HG03025 (cell line): ENCODE measurements around the gene PLIN5.
"Not testable (repeated sequence)": the region's sequence is repeated elsewhere in the genome, so short reads cannot be mapped to it uniquely, and the experiment has no call there.

Experiments
- ATAC-seq: cut with Tn5 transposase; IDR thresholded peaks from one replicate; pipeline ENCODE4 v1.9.1; 2021; ENCODE audit warnings: mild to moderate bottlenecking, moderate library complexity; ENCODE audit not compliant: unreplicated experiment, low FRiP score

The PLIN5 gene

DNA sequence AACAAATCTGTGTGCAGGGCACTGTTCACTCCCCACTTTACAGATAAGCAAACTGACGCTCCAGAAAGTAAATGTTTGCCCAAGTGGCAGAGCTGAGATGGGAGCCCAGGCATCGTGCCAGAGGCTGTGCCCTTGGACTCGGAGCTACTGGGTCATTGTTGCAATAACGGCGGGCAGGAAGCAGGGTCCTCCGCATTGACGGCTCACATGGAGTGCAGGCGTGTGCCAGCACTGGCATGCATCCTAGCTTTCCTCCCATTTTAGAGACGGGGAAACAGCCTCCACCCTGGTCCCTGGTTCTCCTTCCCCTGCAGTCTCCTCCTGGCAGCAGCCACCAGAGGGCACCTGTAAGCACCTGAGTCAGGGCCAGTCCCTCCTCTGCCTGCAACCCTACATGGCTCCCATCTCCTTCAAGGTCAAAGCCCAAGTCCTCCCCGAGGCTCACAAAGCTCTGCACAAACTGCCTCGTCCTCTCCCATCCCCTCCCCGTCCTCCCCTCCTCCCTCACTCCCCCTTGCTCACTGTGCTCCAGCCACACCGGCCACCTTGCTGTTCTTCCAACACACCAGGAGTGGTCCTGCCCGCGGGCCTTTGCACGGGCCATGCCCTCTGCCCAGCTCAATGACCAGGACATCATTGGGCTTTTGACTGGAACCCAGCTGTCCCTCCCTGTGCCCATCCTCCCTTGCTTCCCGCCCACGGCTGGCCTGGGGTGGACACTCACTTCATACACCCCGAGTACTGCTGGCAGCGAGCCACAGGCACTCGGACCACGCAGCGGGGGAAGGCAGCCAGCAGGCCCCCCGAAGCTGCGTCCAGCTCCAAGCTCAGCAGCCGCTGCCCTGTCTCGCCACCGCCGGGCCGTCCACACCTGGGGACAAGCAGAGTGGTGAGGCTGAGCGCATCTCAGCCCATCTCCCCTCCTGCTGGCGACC lies 12.5 kb upstream of the PLIN5 start:
- ATAC-seq, result no peak

DNA sequence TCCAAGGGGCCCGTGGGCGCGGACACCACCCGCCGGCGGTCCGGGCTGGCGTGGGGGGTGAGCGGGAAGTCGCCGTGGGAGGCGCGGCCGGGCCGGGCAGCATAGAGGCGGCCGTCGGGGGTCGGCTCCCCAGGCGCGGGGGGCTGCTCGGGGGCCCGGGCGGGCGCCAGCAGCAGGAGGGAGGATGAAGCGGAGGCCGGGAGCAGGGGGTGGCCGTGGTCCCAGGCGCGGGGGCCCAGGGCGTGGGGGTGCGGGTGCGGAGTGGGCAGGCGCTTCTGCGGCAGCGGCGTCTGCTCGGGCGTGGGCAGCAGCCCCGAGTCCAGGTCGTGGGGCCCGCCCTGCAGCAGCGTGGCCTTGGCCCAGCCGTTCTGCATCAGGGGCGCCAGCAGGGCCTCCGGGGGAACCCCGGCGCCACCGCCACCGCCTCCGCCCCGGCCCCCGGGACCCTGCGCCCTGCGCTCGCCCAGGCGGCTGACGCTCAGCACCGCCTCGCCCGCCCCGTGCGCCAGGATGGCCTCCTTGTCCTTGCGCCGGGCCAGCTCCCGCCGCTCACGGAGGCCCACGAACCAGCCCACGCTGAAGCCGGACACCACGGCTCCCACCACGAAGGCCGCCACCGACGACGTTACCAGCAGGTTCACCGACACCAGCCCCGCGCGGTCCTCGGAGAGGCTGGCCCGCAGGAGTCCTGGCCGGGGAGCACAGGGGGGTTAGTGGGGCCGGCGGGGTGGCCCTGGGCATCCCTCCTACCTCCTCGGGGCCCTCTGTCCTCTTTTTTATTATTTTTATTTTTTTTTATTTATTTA lies 9.0 kb upstream of the PLIN5 start:
- no peak for ATAC-seq

GRCh38 chr19:4542896-4543841 lies 8.1 kb upstream of the PLIN5 start:
- ATAC-seq, result no peak

DNA sequence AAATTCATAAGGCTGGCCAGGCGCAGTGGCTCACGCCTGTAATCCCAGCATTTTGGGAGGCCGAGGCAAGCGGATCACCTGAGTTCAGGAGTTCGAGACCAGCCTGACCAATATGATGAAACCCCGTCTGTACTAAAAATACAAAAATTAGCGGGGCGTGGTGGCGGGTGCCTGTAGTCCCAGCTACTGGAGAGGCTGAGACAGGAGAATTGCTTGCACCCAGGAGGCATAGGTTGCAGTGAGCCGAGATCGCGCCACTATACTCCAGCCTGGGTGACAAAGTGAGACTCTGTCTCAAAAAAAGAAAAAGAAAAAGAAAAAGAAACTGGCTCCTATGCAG lies 6.8 kb upstream of the PLIN5 start:
- not testable (repeated sequence) for ATAC-seq

DNA sequence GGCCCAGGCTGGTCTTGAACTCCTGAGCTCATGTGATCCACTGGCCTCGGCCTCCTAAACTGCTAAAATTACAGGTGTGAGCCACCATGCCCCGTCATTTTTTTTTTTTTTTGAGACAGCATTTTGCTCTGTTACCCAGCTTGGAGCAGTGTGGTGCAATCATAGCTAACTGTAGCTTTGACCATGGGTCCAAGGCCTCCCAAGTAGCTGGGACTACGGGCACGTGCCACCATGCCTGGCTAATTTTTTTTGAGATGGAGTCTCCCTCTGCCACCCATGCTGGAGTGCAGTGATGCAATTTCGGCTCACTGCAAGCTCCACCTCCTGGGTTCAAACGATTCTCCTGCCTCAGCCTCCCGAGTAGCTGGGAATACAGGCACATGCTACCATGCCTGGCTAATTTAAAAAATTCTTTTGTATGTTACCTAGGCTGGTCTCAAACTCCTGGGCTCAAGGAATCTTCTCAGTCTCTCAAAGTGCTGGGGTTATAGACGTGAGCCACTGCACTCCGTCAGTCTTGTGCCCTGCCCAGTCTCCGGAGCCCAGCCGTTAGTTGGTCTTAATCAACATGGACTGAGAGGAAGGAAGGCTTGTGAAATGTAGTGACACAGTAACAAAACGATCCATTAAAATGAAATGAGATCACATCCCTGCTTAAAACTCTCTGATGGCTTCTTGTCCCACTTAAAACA lies 6.2 kb upstream of the PLIN5 start:
- no peak for ATAC-seq

DNA sequence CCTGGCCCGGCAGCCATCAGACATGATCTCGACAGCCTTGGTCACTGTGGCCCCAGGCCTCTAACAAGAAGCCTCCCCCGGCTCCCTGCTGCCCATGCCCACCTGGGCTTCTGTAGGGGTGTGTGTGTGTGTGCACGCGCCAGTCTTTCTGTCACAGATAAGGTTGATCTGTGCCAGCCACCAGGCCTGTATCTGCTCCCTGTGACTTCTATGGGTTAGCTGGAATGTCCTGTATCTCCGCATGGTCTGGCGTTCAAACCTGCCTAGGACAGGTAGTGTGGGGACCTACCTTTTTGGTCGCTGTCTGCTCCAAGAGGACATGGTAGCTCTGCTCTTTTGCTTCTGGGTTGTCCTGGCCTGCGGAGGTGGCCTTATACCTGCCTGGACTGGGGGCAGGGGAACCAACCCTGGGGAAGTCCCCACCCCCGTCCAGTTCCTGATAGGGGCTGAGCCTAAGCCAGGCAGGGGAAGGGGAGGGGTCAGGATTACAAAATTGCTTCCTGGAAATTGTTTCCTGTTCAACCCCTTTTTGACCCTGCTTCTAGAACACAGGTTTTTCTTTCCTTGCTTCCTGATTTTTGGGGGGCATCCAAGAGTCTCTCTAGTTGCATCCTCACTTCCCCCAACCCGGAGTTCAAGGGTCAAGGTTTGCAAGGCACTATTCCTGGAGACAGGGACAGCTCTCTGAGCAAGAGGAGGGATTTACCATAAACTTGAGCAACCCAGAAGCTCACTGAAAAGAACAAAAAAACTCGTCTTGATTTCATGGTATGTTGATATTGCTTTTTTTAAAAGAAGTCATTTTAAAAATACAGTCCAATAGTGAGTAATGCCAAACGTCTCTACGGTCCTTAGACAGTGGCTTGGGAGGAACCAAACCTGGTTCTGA lies 4.9 kb upstream of the PLIN5 start, which contains the start of gene LRG1:
TSS of gene LRG1 (minus strand) at position 344 of the 889 bp plus-strand sequence. CDS start at position 321, 23 bp downstream.
- no peak for ATAC-seq

DNA sequence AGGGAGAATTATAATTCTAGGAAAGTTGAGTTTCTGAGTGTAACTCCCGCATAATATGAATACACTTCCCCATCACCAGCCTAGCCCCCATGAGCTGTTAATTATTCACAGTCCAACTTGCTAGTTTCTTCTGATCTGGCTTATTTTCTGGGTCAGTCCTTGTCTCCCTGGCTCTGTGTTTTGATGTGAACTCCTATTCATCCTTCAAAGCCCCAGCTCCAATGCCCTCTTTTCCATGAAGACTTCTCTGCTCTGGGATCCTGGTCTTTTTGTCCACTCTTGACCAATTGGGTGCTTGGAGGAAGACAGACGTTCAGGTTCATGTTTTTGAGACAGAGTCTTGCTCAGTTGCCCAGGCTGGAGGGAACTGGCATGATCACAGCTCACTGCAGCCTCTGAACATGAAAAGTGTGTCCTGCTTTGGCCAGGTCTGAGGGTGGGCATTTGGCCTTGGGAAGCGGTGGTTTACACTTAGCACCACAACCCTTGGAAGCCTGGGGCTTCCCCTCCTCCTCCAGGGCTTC lies 4.2 kb upstream of the PLIN5 start:
- no peak for ATAC-seq

DNA sequence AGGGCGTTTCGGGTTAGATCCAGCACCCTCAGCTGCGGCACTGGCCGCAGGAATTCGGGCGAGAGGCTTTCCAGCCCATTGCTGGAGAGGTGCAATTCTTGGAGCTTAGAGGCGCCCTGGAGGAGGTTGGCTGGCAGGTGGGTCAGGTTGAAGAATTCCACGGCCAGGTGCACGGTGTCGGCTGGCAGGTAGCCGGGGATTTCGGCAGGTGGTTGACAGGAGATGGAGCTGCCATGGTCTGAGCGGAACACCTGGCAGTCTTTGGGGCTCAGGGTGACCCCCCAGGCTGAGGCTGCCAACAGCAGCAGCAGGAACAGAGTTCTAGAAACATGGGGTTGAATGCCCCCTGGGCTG lies 3.6 kb upstream of the PLIN5 start:
- no peak for ATAC-seq

GRCh38 chr19:4537953-4538600 lies 3.1 kb upstream of the PLIN5 start:
- ATAC-seq, result no peak

DNA sequence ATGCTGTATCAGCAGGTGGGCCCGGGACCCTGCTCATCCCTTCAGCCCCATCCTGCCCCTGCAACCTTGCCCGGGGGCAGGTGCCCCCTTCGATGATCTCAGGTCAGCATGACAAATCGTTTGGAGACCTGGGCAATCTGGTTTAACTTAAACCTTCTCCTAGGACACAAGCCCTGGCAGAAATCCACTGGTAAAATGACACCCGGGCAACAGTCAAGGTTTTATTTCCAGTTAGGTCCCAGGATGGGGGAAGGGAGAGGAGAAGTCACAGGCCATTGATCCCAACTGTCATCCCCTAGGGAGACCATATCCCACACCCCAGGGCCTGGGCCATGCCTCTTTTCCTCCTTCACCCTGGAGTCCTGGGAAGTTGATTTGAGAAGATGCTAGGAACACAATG lies 1.8 kb upstream of the PLIN5 start:
- ATAC-seq, result no peak

DNA sequence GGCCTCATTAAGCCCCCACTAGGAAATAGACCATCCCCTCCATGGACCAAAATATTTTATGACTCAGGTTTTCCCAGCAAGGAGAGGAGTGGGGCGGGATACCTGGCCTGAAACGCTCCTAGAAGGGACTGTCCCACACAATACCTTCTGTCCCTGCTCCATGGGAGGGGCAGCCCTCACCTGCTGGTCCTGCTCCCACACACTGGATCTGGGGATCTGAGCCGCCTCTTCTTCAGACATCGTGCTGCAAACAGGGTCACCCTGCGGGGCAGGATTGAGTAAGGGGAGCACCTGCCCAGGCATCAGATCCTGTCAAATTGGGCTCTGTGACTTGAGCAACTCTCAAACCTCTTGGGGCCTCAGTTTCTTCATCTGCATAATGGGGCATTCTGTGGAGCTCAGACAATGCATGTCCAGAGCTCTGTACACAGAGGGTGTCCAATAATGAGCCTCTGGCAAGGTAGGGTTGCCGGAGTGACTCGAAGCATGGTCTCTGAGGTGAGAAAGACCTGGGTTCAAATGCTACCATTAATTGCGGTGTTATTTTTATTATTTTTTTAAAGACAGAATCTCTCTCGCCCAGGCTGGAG lies 1.1 kb downstream of the PLIN5 start:
- ATAC-seq, result no peak

DNA sequence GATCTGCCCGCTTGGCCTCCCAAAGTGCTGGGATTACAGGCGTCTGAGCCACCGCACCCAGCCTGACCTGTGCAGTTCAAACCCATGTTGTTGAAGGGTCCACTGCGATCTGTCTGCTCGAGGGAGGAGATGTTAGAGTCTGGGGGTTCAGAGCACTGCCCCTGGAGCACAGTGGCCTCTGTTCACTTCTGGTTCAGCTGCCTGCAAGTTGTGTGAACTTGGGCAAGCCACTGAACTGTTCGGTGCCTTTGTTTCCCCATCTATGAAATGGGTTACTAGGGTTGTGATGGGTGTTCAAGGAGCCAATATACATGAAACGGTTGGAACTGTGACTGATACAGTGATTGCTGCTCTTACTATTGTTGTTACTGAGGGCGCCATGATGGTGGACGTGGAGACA lies 1.7 kb downstream of the PLIN5 start:
- no peak for ATAC-seq

GRCh38 chr19:4531562-4532165 lies 3.4 kb downstream of the PLIN5 start:
- ATAC-seq, result no peak

GRCh38 chr19:4529924-4530522 lies 5.0 kb downstream of the PLIN5 start:
- no peak for ATAC-seq

DNA sequence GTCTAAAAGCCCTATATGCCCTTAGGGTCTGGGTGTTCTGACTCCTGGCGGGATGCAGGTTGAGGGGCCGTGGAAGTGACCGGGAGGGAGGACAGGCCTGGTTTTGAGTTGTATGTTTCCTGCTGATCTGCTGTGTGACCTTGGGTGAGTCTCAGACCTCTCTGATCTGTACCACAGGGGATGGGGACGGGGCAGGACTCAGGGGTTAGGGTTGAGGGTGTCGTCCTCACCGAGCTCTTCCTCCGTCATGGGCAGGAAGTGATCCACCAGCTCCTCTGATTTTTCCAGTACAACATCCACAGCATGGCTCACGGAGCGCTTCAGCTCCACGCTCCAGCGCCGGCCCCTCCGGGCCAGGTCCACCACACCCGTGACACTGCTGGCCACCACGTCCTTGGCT lies 6.2 kb downstream of the PLIN5 start:
- ATAC-seq, result no peak

DNA sequence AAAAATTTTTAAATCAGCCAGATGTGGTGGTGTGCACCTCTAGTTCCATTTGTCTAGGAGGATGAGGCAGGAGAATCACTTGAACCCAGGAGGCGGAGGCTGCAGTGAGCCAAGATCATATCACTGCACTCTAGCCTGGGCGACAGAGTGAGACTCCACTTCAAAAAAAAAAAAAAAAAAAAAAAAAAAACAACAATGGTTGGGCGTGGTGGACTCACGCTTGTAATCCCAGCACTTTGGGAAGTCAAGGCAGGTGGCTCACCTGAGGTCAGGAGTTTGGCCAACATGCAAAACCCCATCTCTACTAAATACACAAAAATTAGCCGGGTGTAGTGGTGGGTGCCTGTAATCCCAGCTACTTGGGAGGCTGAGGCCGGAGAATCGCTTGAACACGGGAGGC lies 7.6 kb downstream of the PLIN5 start:
- ATAC-seq, result not testable (repeated sequence)

DNA sequence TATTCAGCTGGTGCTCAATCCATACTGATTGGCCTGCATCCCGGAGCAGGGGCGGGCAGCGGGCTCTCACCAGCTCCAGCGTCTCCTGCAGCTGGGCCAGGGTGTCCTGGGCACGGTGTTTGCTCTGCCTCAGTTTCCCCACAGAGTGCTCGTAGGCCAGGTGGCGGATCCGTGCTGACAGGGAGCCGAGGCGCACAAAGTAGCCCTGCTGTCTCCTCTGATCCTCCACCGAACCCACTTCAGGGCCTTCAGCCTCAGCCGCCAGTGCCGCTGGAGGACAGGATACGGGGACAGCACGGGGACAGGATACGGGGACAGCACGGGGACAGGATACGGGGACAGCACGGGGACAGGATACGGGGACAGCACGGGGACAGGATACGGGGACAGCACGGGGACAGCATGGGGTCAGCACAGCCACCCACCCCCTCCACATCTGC lies 9.4 kb downstream of the PLIN5 start:
- ATAC-seq, result no peak
